NT2/D1 (cell line): ENCODE data around the gene RNPEP.
"Not testable (repeated sequence)": the region's sequence is repeated elsewhere in the genome, so short reads cannot be mapped to it uniquely, and the experiment has no call there.

ENCODE experiments used
- DNase-seq: peaks from one replicate; pipeline ENCODE4 v3.0.0-alpha.2; 2011; ENCODE audit warnings: low read depth, low spot score
- H3K27me3 ChIP-seq: 2 replicates; pipeline ENCODE4 v1.6.0; 2011; ENCODE audit warnings: mild to moderate bottlenecking; ENCODE audit not compliant: insufficient read length, insufficient read depth
- H3K36me3 ChIP-seq: 2 replicates; pipeline ENCODE4 v1.6.1; 2011; ENCODE audit warnings: mild to moderate bottlenecking, low read length, mixed read lengths; ENCODE audit not compliant: insufficient read depth, insufficient read length
- H3K4me1 ChIP-seq: 2 replicates; pipeline ENCODE4 v1.5.1; 2011; ENCODE audit not compliant: insufficient read depth, insufficient read length
- H3K4me3 ChIP-seq: 2 replicates; pipeline ENCODE4 v1.5.1; 2011; ENCODE audit warnings: low read depth; ENCODE audit not compliant: insufficient read length
- H3K9ac ChIP-seq: 2 replicates; pipeline ENCODE4 v1.6.0; 2011; ENCODE audit warnings: low read depth; ENCODE audit not compliant: insufficient read length
- H3K9me3 ChIP-seq: 2 replicates; pipeline ENCODE4 v1.5.1; 2011; ENCODE audit warnings: mild to moderate bottlenecking, low read length; ENCODE audit not compliant: insufficient read depth
- SUZ12 ChIP-seq: IDR thresholded peaks from 2 replicates; pipeline ENCODE4 v1.6.1; 2011; ENCODE audit not compliant: insufficient read length, insufficient read depth; ENCODE audit errors: extremely low read depth
- YY1 ChIP-seq: IDR thresholded peaks from 2 replicates; pipeline ENCODE4 v1.6.1; 2011; ENCODE audit not compliant: insufficient read length, insufficient read depth
- ZNF274 ChIP-seq: IDR thresholded peaks from 2 replicates; pipeline ENCODE4 v1.6.1; 2011; ENCODE audit warnings: mild to moderate bottlenecking, low read depth, low read length

The RNPEP gene

DNA sequence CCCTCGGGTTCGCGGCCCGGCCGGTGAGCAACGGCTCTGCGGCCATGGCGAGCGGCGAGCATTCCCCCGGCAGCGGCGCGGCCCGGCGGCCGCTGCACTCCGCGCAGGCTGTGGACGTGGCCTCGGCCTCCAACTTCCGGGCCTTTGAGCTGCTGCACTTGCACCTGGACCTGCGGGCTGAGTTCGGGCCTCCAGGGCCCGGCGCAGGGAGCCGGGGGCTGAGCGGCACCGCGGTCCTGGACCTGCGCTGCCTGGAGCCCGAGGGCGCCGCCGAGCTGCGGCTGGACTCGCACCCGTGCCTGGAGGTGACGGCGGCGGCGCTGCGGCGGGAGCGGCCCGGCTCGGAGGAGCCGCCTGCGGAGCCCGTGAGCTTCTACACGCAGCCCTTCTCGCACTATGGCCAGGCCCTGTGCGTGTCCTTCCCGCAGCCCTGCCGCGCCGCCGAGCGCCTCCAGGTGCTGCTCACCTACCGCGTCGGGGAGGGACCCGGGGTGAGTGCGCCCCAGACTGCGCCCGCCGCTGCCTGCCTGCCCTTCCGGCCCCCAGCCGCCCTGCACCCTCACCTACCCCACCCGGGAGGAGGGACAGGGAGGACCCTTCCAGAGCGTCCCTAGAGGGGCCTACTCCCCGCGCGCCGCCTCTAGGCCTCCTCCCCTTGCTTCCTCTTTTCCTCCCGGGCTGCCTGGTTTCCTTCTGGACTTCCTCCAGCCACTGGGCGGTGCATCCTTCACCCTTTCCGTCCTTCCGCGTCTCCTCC lies at the start of gene RNPEP:
TSS of gene RNPEP (plus strand) at position 26 of the 757 bp plus-strand sequence. CDS start at position 45, 19 bp downstream.
- no peak for TF ChIP-seq SUZ12
- no peak for TF ChIP-seq ZNF274
- peak; percentile 12 for TF ChIP-seq YY1
- H3K4me1 ChIP-seq, result peaks cover 3% of the 10 kb centered on the region
- H3K4me3 ChIP-seq, result peak within 1 kb of the TSS; percentile 95
- no peaks in the 10 kb centered on the region for H3K9me3 ChIP-seq
- H3K9ac ChIP-seq, result peak within 1 kb of the TSS; percentile 99
- DNase-seq, result peak; percentile 43
- peaks cover 13% of the 10 kb centered on the region for H3K27me3 ChIP-seq
- peaks cover 14% of the 10 kb centered on the region for H3K36me3 ChIP-seq

- H3K4me1 ChIP-seq, result peaks cover 5% of the 10 kb centered on the region
- DNase-seq, result no peak
- TF ChIP-seq YY1, result no peak
- no peak for TF ChIP-seq SUZ12
- TF ChIP-seq ZNF274, result no peak
- no peak overlapping the region for H3K4me3 ChIP-seq
- H3K9ac ChIP-seq, result no peak overlapping the region
- H3K36me3 ChIP-seq, result no peaks in the 10 kb centered on the region
- H3K27me3 ChIP-seq, result peaks cover 4% of the 10 kb centered on the region
- no peaks in the 10 kb centered on the region for H3K9me3 ChIP-seq
Measured at GRCh38 chr1:201933840-201934430, 48.5 kb upstream of the RNPEP start.

DNA sequence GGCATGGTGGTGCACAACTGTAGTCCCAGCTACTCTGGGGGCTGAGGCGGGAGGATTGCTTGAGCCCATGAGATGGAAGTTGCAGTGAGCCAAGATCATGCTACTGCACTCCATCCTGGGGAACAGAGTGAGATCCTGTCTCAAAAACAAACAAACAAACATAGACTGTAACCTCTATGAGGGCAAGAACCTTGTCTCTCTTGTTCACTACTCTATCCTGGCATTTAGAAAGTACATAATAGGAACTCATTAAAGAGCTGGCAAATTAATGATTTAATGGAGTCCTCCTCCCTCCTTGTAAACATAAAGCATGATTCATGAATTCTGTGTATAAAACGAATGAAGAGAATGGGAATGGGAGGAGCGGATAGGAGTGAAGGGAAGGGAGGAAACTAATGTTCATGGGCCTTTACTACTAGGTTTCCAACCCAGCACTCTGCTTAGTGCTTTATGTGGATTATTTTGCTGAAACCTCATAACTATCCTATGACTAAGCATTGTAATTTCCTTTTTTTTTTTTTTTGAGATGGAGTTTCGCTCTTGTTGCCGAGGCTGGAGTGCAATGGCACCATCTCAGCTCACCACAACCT lies 44.7 kb upstream of the RNPEP start:
- no peak overlapping the region for H3K4me3 ChIP-seq
- H3K27me3 ChIP-seq, result no peaks in the 10 kb centered on the region
- TF ChIP-seq ZNF274 (no peak), SUZ12 (no peak), YY1 (no peak)
- no peaks in the 10 kb centered on the region for H3K36me3 ChIP-seq
- peaks cover 5% of the 10 kb centered on the region for H3K4me1 ChIP-seq
- DNase-seq, result no peak
- H3K9ac ChIP-seq, result no peak overlapping the region
- H3K9me3 ChIP-seq, result no peaks in the 10 kb centered on the region

GRCh38 chr1:201938440-201939035 lies 43.9 kb upstream of the RNPEP start:
- TF ChIP-seq SUZ12 (no peak), ZNF274 (no peak), YY1 (no peak)
- Histone ChIP-seq H3K27me3 (no peaks in the 10 kb centered on the region), H3K4me3 (no peak overlapping the region), H3K4me1 (peaks cover 5% of the 10 kb centered on the region), H3K9ac (no peak overlapping the region), H3K36me3 (no peaks in the 10 kb centered on the region), H3K9me3 (no peaks in the 10 kb centered on the region)
- no peak for DNase-seq

GRCh38 chr1:201939148-201939547 lies 43.3 kb upstream of the RNPEP start:
- no peak for DNase-seq
- no peak overlapping the region for H3K9ac ChIP-seq
- peaks cover 5% of the 10 kb centered on the region for H3K4me1 ChIP-seq
- H3K27me3 ChIP-seq, result no peaks in the 10 kb centered on the region
- H3K36me3 ChIP-seq, result no peaks in the 10 kb centered on the region
- TF ChIP-seq SUZ12, result no peak
- no peak for TF ChIP-seq ZNF274
- TF ChIP-seq YY1, result no peak
- no peak overlapping the region for H3K4me3 ChIP-seq
- no peaks in the 10 kb centered on the region for H3K9me3 ChIP-seq

DNA sequence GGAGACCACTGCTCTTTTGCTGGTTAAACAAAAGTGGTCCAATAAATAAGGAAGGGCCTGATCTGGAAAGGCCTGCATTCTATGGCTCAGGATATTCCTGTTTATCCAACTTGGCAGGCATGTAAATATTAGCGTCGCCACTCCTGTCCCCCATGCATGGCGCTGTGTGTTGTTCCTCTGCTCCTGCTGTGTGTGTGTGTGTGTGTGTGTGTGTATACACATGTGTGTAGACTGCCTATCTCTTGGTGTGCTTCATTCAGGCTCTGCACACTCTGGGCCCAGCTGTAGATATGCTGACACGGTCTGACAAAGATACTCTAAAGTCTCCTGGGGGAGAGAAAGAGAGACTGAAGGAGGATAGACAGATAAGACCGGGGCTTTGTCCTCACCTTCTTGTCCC lies 42.9 kb upstream of the RNPEP start:
- Histone ChIP-seq H3K4me1 (peaks cover 5% of the 10 kb centered on the region), H3K36me3 (no peaks in the 10 kb centered on the region), H3K9ac (no peak overlapping the region), H3K27me3 (no peaks in the 10 kb centered on the region), H3K4me3 (no peak overlapping the region), H3K9me3 (no peaks in the 10 kb centered on the region)
- DNase-seq, result no peak
- TF ChIP-seq ZNF274 (no peak), SUZ12 (no peak), YY1 (no peak)

- H3K9ac ChIP-seq, H3K27me3 ChIP-seq, H3K4me1 ChIP-seq, H3K9me3 ChIP-seq, DNase-seq, H3K4me3 ChIP-seq, H3K36me3 ChIP-seq: not testable (repeated sequence)
Measured at GRCh38 chr1:201940316-201940715, 42.1 kb upstream of the RNPEP start.
